ENCODE data around the gene IL27RA. TPM values are rescaled to one million over a fixed set of nuclear protein-coding genes. Genes with fewer than 3 reads are reported as not detected.

Gene IL27RA
- polyA plus RNA-seq, 1 donor from 2014 or later: 1.0 TPM

GRCh38 chr19:14066134-14066533 lies 34.6 kb downstream of the IL27RA start:
- Histone ChIP-seq H3F3A (ENCODE audit: insufficient read depth, low read length, poor library complexity, severe bottlenecking) (no peaks in the 10 kb centered on the region), H3K27me3 (ENCODE audit: insufficient read depth, low read depth, low read length) (no peaks in the 10 kb centered on the region), H3K27ac (ENCODE audit: low read length) (no peak overlapping the region), H3K9ac (ENCODE audit: low read length) (no peak overlapping the region), H3K4me2 (ENCODE audit: low read length) (no peak overlapping the region), H3K36me3 (ENCODE audit: insufficient read depth, low read length) (no peaks in the 10 kb centered on the region), H3K9me3 (ENCODE audit: low read length) (no peaks in the 10 kb centered on the region), H3K4me3 (ENCODE audit: low read length) (no peak overlapping the region), H2AFZ (ENCODE audit: low read depth, low read length) (no peak overlapping the region), H3K79me2 (replicated peaks; ENCODE audit: insufficient read depth, low read length) (no peaks in the 10 kb centered on the region), H3K9me2 (ENCODE audit: insufficient read depth, low read length) (no peaks in the 10 kb centered on the region), H4K20me1 (ENCODE audit: insufficient read depth) (no peaks in the 10 kb centered on the region)
- TF ChIP-seq REST (IDR thresholded peaks at IDR 0.05; ENCODE audit: borderline replicate concordance): no peak
- TF ChIP-seq MXI1 (conservative IDR thresholded peaks at IDR 0.05; ENCODE audit: poor library complexity, severe bottlenecking): no peak
- TF ChIP-seq EP300 (conservative IDR thresholded peaks at IDR 0.05; ENCODE audit: poor library complexity, severe bottlenecking): no peak
- TF ChIP-seq RAD21 (conservative IDR thresholded peaks at IDR 0.05): no peak
- TF ChIP-seq TAF1 (IDR thresholded peaks at IDR 0.05; ENCODE audit: low read depth): no peak

GRCh38 chr19:14070268-14071050 lies 38.9 kb downstream of the IL27RA start:
- no peaks in the 10 kb centered on the region for H3K9me2 ChIP-seq (ENCODE audit: insufficient read depth, low read length)
- H3K36me3 ChIP-seq (ENCODE audit: insufficient read depth, low read length): no peaks in the 10 kb centered on the region
- no peaks in the 10 kb centered on the region for H3K9me3 ChIP-seq (ENCODE audit: low read length)
- H3K27ac ChIP-seq (ENCODE audit: low read length): no peak overlapping the region
- H4K20me1 ChIP-seq (ENCODE audit: insufficient read depth): no peaks in the 10 kb centered on the region
- no peaks in the 10 kb centered on the region for H3K79me2 ChIP-seq (replicated peaks; ENCODE audit: insufficient read depth, low read length)
- no peaks in the 10 kb centered on the region for H3F3A ChIP-seq (ENCODE audit: insufficient read depth, low read length, poor library complexity, severe bottlenecking)
- H3K4me2 ChIP-seq (ENCODE audit: low read length): no peak overlapping the region
- TF ChIP-seq SMC3 (conservative IDR thresholded peaks at IDR 0.05; ENCODE audit: poor library complexity) (no peak), EZH2 (IDR thresholded peaks at IDR 0.05; ENCODE audit: borderline replicate concordance, insufficient read depth, low read length, poor library complexity, severe bottlenecking) (no peak), CTCF (IDR thresholded peaks at IDR 0.05; ENCODE audit: poor library complexity, severe bottlenecking) (no peak), POLR2AphosphoS5 (IDR thresholded peaks at IDR 0.05) (no peak), MXI1 (conservative IDR thresholded peaks at IDR 0.05; ENCODE audit: poor library complexity, severe bottlenecking) (no peak), REST (IDR thresholded peaks at IDR 0.05; ENCODE audit: borderline replicate concordance) (no peak), TAF1 (IDR thresholded peaks at IDR 0.05; ENCODE audit: low read depth) (no peak), EP300 (conservative IDR thresholded peaks at IDR 0.05; ENCODE audit: poor library complexity, severe bottlenecking) (no peak), RAD21 (conservative IDR thresholded peaks at IDR 0.05) (no peak)
- no peak overlapping the region for H2AFZ ChIP-seq (ENCODE audit: low read depth, low read length)
- H3K27me3 ChIP-seq (ENCODE audit: insufficient read depth, low read depth, low read length): peaks cover 15% of the 10 kb centered on the region
- no peak overlapping the region for H3K9ac ChIP-seq (ENCODE audit: low read length)
- H3K4me3 ChIP-seq (ENCODE audit: low read length): no peak overlapping the region
